Measurements from ENCODE around the gene GLI2.

The GLI2 gene

GRCh38 chr2:120704696-120705095 lies 31.0 kb upstream of the GLI2 start:
- POLR2A ChIA-PET = no interaction called here
- no peak for DNase-seq (ENCODE audit: extremely low spot score)
- CTCF ChIA-PET = interaction anchor here (0.6 to 0.9 kb wide), 2 partner anchors 9 to 652 kb away, joined by 4 read pairs; no protein-coding TSS in a partner anchor
- TF ChIP-seq FOXK2 (IDR thresholded peaks at IDR 0.05) = no peak
- TF ChIP-seq CTBP1 (IDR thresholded peaks at IDR 0.05; ENCODE audit: borderline replicate concordance) = no peak
- no peak for TF ChIP-seq SP1 (IDR thresholded peaks at IDR 0.05)
- TF ChIP-seq BHLHE40 (IDR thresholded peaks at IDR 0.05; ENCODE audit: borderline replicate concordance) = no peak
- TF ChIP-seq NFRKB (IDR thresholded peaks at IDR 0.05) = no peak
- no peak for TF ChIP-seq PKNOX1 (IDR thresholded peaks at IDR 0.05)

GRCh38 chr2:120707816-120708215 lies 27.9 kb upstream of the GLI2 start:
- CTCF ChIA-PET = no interaction called here
- no peak for DNase-seq (ENCODE audit: extremely low spot score)
- POLR2A ChIA-PET = no interaction called here
- TF ChIP-seq TARDBP (IDR thresholded peaks at IDR 0.05) (no peak), FOXM1 (IDR thresholded peaks at IDR 0.05; ENCODE audit: borderline replicate concordance) (no peak), HDGF (IDR thresholded peaks at IDR 0.05; ENCODE audit: borderline replicate concordance) (no peak), ARNT (IDR thresholded peaks at IDR 0.05) (no peak), CTBP1 (IDR thresholded peaks at IDR 0.05; ENCODE audit: borderline replicate concordance) (no peak), SUZ12 (IDR thresholded peaks at IDR 0.05) (no peak), BHLHE40 (IDR thresholded peaks at IDR 0.05; ENCODE audit: borderline replicate concordance) (no peak)

GRCh38 chr2:120708944-120709607 lies 26.6 kb upstream of the GLI2 start:
- ChIA-PET POLR2A (no interaction called here), CTCF (interaction anchor here (0.6 kb wide), 1 partner anchor 366 kb away, joined by 4 read pairs; no protein-coding TSS in a partner anchor)
- no peak for TF ChIP-seq SUZ12 (IDR thresholded peaks at IDR 0.05)
- TF ChIP-seq ELF4 (IDR thresholded peaks at IDR 0.05) = no peak
- no peak for TF ChIP-seq FOXM1 (IDR thresholded peaks at IDR 0.05; ENCODE audit: borderline replicate concordance)
- no peak for TF ChIP-seq NFRKB (IDR thresholded peaks at IDR 0.05)
- TF ChIP-seq TARDBP (IDR thresholded peaks at IDR 0.05) = no peak
- no peak for TF ChIP-seq LEF1 (IDR thresholded peaks at IDR 0.05; ENCODE audit: borderline replicate concordance)
- no peak for TF ChIP-seq ZNF384 (IDR thresholded peaks at IDR 0.05)
- TF ChIP-seq FOXA1 (IDR thresholded peaks at IDR 0.05) = no peak
- TF ChIP-seq ARNT (IDR thresholded peaks at IDR 0.05) = no peak
- TF ChIP-seq L3MBTL2 (conservative IDR thresholded peaks at IDR 0.05) = no peak
- no peak for TF ChIP-seq CTBP1 (IDR thresholded peaks at IDR 0.05; ENCODE audit: borderline replicate concordance)
- no peak for TF ChIP-seq PKNOX1 (IDR thresholded peaks at IDR 0.05)
- no peak for TF ChIP-seq HDGF (IDR thresholded peaks at IDR 0.05; ENCODE audit: borderline replicate concordance)
- TF ChIP-seq SP1 (IDR thresholded peaks at IDR 0.05) = no peak
- no peak for TF ChIP-seq FOXK2 (IDR thresholded peaks at IDR 0.05)
- TF ChIP-seq BHLHE40 (IDR thresholded peaks at IDR 0.05; ENCODE audit: borderline replicate concordance) = no peak
- no peak for DNase-seq (ENCODE audit: extremely low spot score)

GRCh38 chr2:120709608-120710041 lies 26.0 kb upstream of the GLI2 start:
- ChIA-PET POLR2A (no interaction called here), CTCF (no interaction called here)
- DNase-seq (ENCODE audit: extremely low spot score) = no peak
- TF ChIP-seq ZNF384 (IDR thresholded peaks at IDR 0.05) (no peak), LEF1 (IDR thresholded peaks at IDR 0.05; ENCODE audit: borderline replicate concordance) (no peak), FOXA1 (IDR thresholded peaks at IDR 0.05) (no peak)

- ChIA-PET CTCF (interaction anchor here (0.7 kb wide), 1 partner anchor 169 kb away, joined by 3 read pairs; no protein-coding TSS in a partner anchor), POLR2A (no interaction called here)
- TF ChIP-seq L3MBTL2 (conservative IDR thresholded peaks at IDR 0.05) (no peak), FOXM1 (IDR thresholded peaks at IDR 0.05; ENCODE audit: borderline replicate concordance) (no peak), HDGF (IDR thresholded peaks at IDR 0.05; ENCODE audit: borderline replicate concordance) (no peak), FOXA1 (IDR thresholded peaks at IDR 0.05) (no peak), ZNF384 (IDR thresholded peaks at IDR 0.05) (no peak), ELF4 (IDR thresholded peaks at IDR 0.05) (no peak), SP1 (IDR thresholded peaks at IDR 0.05) (no peak), SUZ12 (IDR thresholded peaks at IDR 0.05) (no peak)
- DNase-seq (ENCODE audit: extremely low spot score) = no peak
Observed at GRCh38 chr2:120710256-120710655, 25.4 kb upstream of the GLI2 start.

GRCh38 chr2:120711694-120712093 lies 24.0 kb upstream of the GLI2 start:
- POLR2A ChIA-PET = interaction anchor here (1.0 kb wide), 2 partner anchors 29 to 364 kb away, joined by 3 to 5 read pairs; no protein-coding TSS in a partner anchor
- CTCF ChIA-PET = interaction anchor here (0.8 kb wide), 1 partner anchor 10 kb away, joined by 4 read pairs; no protein-coding TSS in a partner anchor
- no peak for DNase-seq (ENCODE audit: extremely low spot score)
- TF ChIP-seq HDGF (IDR thresholded peaks at IDR 0.05; ENCODE audit: borderline replicate concordance) (no peak), FOXA1 (IDR thresholded peaks at IDR 0.05) (no peak), ZNF384 (IDR thresholded peaks at IDR 0.05) (no peak), ARNT (IDR thresholded peaks at IDR 0.05) (no peak), FOXM1 (IDR thresholded peaks at IDR 0.05; ENCODE audit: borderline replicate concordance) (no peak), BHLHE40 (IDR thresholded peaks at IDR 0.05; ENCODE audit: borderline replicate concordance) (no peak), PKNOX1 (IDR thresholded peaks at IDR 0.05) (no peak), L3MBTL2 (conservative IDR thresholded peaks at IDR 0.05) (no peak), FOXK2 (IDR thresholded peaks at IDR 0.05) (no peak), TARDBP (IDR thresholded peaks at IDR 0.05) (no peak)
